TTC549 (cell line): Measurements from ENCODE around the gene LYPD6B.
"Not testable (repeated sequence)": the region's sequence is repeated elsewhere in the genome, so short reads cannot be mapped to it uniquely, and the experiment has no call there.

Source experiments
- FAIRE-seq: peaks from 2 replicates; lab custom pipeline; 2012; peaks lifted over from hg19 to GRCh38; lab: Jason Lieb, UNC

LYPD6B gene

DNA sequence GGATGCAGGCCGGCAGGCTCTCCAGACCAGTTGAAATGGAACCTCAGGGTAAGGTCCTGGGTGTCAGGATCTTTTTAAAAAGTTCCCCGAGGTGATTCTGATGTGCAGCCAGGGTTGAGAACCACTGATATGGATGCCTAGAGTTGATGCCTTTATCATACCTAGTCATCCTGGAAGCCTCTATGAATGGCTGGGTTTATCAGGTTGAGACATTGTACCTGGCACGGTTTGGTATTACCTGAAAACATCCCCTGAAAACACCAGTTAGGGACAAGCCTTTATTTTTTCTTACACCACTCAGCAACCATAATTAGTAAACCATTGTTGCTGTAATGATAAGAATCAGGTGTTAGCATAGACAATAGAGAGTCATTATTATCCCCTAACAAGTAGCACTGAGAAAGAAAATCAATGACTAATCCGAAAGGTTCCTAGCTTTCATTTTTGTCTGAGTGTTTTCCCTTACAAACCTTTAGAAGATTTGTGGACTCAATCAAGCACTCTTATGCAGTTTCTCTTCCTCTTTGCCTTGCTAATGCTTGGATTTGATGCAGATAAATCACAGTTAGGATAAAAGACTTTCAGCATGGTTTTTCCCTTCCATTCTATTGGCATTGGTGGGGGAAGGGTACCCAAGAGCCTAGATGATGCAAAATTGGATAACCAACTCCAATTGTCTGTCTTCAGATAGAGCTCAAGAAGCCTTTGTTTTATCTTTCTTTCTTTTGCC is 175.4 kb downstream of the LYPD6B start:
- FAIRE-seq, result no peak

DNA sequence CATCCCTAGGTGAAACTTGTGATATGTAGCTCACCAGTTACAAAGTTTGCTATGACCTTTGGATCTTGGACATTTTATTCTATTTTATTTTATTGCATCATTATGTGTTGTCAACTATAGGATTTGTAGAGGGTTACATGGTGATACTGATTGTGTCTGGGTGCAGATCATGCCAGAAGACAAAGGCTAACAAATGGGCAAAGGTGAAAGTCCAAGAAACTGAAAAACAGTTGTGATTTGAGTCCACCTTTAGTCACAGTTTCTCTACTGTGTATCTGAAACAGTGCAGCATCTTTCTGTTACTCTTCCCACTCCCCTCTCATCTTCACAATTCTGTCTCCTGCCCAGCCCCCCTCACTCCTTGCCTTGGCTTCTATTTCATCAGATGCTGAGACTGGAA is 180.0 kb downstream of the LYPD6B start:
- FAIRE-seq, result no peak

DNA sequence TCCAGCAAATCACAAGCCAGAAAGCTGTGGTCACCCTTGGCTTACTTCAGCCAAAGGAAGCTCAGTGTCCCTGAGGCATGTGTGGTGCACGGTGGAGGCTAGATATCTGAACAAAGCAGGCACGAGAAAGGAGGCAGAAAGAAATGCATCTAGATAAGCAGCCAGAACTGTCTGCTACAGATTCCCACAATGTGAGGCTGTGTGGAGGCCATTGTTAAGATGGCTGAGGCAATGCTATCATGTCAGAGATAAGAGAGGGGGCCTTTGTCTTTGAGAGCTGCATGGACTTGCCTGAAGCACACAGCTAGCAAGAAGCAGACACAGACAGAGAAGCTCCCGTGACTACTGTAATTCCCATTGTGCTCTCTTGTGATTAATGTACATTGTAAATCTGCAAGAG is 181.4 kb downstream of the LYPD6B start:
- no peak for FAIRE-seq

DNA sequence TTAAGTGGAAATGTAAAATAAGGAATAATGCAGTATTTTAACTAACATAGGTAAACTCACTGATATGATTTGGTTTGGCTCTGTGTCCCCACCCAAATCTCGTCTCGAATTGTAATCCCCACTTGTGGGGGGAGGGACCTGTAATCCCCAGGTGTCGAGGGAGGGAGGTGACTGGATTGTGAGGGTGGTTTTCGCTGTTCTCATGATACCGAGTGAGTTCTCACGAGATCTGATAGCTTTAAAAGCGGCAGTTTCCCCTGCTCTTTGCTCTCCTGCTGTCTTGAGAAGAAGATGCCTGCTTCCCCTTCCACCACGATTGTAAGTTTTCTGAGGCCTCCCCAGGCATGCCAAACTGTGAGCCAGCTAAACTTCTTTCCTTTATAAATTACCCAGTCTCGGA is 182.5 kb downstream of the LYPD6B start:
- no peak for FAIRE-seq

DNA sequence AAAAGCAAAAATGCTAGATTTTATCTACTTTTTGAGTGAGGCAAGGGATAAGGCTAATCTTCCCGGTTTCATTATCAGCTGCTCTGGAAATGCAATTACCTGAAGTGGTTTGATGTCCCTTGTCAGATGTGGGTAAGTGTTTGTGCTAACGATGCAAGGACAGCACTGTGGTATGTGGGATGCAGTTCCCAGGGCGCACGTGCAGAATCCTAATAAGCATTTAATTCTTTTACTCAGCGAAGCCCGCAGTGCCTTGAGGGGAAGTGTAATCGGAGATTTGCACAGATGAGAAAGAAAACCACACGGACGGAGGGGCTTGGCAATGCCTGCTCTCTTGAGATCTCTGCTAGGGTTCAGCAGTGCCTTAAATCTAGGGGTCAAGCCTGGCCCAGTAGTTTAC is 183.4 kb downstream of the LYPD6B start:
- FAIRE-seq, result no peak

DNA sequence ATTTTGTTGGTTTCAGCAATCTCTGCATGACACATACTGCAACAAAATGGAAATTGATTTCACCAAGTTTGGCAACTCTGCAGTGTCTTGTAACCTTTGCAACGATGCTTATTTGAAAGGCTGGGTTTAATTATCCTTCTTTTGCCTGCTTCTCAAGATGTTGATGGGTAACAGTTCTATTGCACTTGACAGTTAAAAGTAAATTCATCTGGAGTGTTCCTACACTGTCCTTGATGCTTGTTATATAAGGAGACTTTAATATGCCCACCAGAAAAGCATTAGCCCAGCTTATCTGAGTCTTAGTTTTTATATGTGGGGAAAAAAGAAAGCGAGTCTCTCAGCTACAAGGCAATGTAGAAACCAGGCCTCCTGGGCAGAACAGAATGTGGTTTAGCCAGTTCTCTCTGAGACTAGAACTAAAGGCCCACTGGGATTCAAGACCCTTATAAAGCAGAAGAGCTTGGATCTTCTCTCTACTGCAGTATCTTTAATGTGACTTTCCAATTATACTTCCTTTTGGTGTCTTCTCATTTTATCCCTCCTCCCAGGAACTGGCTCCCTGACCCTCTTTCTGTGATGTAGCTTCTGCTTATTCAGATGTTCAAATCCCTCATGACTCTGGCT is 185.1 kb downstream of the LYPD6B start:
- no peak for FAIRE-seq

DNA sequence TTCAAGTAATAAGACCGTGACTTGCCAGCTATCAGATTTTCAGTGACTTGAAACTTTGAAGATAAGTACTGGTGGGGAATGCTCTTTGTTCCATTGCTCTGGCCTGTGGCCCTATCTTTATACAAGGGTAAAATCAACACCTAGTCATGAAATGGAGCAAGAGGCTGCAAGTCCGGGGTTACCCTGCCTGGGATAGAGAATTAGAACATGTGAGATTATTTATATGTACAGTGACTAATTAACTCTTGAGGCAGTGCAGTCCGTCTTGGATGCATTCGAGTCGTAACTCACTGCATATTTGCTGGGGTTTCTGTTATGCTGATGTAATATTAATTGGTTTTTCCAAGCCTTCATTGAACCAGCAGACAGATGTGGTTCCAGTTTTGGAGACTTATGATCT is 186.0 kb downstream of the LYPD6B start:
- no peak for FAIRE-seq

DNA sequence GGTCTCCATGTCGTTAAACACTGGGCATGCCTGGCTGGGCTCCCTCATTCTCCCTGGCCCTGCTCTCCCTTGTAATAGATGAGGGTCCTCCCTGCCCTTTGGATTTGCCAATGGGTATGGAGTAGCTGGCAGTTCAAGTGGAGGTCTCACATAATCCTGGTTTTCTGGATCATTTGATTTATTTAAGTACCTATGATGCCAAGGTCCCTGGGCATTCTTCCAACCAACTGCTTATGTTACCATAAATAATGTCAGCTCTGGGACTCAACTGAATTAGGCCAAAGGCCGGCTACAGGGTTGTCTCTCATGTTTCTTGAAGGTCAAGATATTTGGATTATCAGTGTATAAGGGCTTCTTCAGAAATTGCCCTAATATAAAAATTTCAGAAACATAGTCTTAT is 186.9 kb downstream of the LYPD6B start:
- FAIRE-seq, result no peak

DNA sequence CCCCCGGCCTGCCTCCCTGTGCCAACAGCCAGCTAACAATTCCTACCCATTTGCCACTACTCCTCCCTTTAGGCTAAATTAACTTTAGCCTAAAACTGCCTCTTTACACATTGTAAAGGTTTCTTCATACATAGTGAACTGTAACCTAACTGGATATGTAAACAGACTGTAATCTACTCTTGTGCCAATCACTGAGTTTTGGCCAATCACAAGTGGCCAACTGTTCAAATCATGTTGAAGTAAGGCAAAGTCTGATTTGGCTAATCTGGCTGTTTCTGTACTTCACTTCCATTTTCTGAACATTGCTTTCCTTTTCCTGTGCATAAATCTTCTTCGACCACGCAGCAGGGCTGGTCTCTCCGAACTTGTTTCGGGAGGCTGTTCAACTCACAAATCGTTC is 188.3 kb downstream of the LYPD6B start:
- no peak for FAIRE-seq

DNA sequence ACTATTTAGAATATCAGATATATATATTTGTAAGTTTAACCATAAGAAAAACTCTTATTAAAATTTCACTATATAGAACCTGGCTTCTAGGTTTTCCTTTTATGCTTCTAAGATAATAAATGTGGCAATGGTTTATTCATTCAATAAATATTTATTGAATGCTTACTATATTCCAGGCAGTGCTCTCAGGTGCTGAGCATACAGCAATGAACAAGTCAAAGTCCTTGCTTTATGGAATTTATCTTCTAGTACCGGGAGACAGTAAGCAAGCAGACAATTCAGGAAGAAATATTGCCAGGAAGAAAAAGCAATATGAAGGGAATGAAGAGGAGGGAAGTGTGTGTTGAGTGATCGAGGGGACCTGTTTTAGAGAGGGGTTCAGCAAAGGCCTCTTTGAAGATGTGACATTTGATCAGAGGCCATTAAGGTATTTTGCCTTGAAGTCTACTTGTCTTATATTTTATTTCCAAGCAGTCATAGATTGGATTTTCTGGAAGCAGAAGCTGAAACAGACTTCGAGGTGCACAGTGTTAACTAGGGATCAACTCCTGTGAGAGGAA is 197.4 kb downstream of the LYPD6B start:
- FAIRE-seq, result no peak

DNA sequence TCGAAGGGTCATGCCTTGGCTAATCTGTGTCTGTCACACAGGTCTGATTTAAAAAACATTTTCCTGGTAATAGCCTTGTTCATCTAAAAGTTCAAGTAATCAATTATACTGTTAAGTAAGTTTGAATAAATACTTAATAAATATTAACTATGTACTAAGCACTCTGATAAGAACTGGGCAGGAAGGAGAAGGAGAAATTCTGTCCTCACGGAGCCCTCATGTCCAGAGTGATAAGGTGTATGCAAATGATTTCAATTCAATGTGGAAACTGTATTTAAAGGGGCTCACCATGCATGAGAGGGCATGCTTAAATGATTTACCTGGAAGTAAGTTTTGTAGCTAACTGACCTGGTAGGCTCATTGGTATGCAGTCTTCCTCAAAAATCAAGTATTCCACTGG is 197.9 kb downstream of the LYPD6B start:
- FAIRE-seq, result no peak

DNA sequence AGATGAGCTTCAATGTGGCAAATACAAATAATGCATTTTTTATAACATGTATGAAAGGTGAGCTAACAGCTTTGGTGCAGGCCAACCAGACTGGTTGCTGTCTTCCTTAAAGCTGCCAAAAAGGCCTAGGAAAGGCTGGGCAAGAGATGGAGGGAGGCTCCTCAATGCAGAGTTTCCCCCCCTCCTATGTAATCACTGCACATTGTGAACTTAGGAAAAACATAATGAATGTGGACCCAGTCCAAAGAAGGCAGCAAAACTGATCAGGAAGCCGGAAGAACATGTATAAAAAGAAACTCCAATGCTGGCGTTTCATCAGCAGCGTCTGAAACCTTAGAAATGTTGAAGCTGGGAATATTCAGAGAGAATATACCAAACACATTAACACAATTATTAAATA is 207.7 kb downstream of the LYPD6B start:
- no peak for FAIRE-seq

DNA sequence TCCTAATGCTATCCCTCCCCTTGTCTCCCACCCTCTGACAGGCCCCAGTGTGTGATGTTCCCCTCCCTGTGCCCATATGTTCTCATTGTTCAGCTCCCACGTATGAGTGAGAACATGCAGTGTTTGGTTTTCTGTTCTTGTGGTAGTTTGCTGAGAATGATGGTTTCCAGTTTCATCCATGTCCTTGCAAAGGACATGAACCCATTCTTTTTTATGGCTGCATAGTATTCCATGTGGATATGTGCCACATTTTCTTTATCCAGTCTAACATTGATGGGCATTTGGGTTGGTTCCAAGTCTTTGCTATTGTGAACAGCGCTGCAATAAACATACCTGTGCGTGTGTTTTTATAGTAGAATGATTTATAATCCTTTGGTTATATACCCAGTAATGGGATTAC is 212.9 kb downstream of the LYPD6B start:
- FAIRE-seq, result not testable (repeated sequence)

DNA sequence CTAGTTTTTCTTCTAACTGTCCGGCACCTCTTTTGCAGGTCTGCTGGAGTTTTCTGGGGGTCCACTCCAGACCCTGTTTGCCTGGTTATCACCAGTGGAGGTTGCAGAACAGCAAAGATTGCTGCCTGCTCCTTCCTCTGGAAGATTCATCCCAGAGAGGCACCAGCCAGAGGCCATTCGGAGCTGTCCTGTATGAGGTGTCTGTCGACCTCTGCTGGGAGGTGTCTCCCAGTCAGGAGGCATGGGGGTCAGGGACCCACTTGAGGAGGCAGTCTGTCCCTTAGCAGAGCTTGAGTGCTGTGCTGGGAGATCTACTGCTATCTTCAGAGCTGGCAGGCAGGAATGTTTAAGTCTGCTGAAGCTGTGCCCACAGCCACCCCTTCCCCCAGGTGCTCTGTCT is 218.4 kb downstream of the LYPD6B start:
- not testable (repeated sequence) for FAIRE-seq

DNA sequence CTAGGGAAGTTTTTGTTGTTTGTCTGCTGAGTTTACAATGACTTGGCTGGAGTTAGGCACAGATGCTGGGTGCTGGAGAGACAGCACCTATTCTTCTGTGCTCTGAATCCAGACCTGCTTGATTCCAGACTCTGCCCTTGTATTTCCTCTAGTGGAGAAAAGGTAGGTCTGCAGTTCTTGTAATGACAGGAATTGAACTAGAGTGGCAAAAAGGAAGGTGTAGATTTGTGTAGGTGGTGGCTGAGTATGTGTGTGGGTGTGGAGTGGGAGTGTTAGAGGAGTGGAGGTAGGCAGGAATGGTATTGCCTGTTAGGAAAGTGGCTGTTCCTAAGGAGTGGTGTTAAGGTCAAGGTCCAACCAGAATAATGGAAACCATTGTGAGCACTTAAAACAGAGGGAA is 220.0 kb downstream of the LYPD6B start:
- FAIRE-seq, result no peak

DNA sequence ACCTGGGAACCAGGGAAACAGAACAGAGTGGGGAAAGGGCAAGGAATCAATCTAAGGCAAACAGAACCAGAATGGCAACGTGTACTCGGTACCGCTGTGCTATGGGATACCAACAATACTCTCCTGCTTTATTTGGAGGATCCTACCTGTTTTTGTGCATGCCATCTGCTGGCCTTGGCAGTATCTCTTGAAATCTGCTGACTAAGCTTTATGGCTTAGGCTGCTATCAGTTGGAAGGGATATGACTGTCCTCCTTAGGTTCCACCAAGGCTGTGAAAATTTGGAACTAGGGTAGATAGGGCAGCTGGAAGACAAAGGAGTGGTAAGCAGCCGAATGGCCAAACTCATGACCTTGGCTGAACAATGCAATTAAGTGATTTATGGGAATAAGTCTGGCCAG is 220.6 kb downstream of the LYPD6B start:
- FAIRE-seq, result no peak

DNA sequence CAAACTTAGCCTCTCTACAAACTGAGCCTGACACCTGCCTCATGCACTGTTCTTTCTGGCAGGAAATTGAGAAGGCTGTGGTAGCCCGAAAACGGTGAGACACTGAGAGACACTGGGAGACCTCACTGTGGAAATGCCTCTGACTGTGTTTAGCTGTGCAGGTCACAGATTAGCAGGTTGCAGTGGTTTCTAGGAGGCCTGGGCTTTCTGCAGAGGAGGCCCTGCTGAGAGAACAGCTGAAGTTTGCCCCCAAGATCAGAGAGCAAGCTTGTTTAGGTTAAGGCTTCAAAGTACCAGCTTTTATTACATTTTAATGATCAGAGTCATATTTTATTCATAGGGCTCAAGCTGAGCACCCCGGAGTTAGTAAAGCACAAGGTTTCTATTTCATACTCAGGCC is 223.2 kb downstream of the LYPD6B start:
- FAIRE-seq, result no peak
